Peyer's patch (tissue), 4 donors: ENCODE measurements around the gene PCSK5.
"Not testable (repeated sequence)": the region's sequence is repeated elsewhere in the genome, so short reads cannot be mapped to it uniquely, and the experiment has no call there.

Source experiments
- POLR2A ChIP-seq, 2 donors: fragments of 450-650 bp; IDR thresholded peaks; one replicate each; pipeline ENCODE4 v1.5.1; 2017; ENCODE audit warnings: antibody characterized with exemption in 2 of 2, mild to moderate bottlenecking in 2 of 2, moderate library complexity in 2 of 2
- TF ChIP-seq, protein P1 (sequence below), 6 experiments: fragments of 450-650 bp in 4 of 6; fragments of 200-600 bp in 2 of 6; sonication (generic) in 1 of 6; IDR thresholded peaks; one replicate each; pipeline ENCODE4 v1.5.1; 2017 to 2019; ENCODE audit warnings: antibody characterized with exemption in 6 of 6, mild to moderate bottlenecking in 3 of 6, moderate library complexity in 1 of 6

DNA sequence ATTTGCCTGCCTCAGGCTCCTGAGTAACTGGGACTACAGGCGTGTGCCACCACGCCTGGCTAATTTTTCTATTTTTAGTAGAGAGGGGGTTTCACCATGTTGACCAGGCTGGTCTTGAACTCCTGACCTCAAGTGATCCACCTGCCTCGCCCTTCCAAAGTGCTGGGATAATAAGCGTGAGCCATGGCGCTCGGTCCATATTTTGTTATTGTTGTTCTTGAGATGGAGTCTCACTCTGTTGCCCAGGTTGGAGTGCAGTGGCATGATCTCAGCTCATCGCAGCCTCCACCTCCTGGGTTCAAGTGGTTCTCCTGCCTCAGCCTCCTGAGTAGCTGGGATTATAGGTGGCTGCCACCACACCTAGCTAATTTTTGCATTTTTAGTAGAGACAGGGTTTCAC is 433.6 kb downstream of the PCSK5 start:
- TF ChIP-seq, protein P1, sequence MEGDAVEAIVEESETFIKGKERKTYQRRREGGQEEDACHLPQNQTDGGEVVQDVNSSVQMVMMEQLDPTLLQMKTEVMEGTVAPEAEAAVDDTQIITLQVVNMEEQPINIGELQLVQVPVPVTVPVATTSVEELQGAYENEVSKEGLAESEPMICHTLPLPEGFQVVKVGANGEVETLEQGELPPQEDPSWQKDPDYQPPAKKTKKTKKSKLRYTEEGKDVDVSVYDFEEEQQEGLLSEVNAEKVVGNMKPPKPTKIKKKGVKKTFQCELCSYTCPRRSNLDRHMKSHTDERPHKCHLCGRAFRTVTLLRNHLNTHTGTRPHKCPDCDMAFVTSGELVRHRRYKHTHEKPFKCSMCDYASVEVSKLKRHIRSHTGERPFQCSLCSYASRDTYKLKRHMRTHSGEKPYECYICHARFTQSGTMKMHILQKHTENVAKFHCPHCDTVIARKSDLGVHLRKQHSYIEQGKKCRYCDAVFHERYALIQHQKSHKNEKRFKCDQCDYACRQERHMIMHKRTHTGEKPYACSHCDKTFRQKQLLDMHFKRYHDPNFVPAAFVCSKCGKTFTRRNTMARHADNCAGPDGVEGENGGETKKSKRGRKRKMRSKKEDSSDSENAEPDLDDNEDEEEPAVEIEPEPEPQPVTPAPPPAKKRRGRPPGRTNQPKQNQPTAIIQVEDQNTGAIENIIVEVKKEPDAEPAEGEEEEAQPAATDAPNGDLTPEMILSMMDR (IDR thresholded peaks at IDR 0.05) = not testable (repeated sequence)
- not testable (repeated sequence) for TF ChIP-seq POLR2A (IDR thresholded peaks at IDR 0.05)
